HEK293 (cell line): ENCODE data around the gene VPS9D1.

Experiments
- CTCF ChIA-PET: fragments of 350-600 bp; formaldehyde crosslinking; extraction: SDS; loops from one replicate; lab custom pipeline; 2021; ENCODE audit warnings: antibody characterized with exemption; lab: Yijun Ruan, JAX
- POLR2A ChIA-PET: fragments of 300-600 bp; formaldehyde crosslinking; extraction: SDS; loops from one replicate; lab custom pipeline; 2020; ENCODE audit warnings: antibody characterized with exemption, inconsistent platforms; lab: Yijun Ruan, JAX
- H3K27ac ChIP-seq: fragments of 200-500 bp; sonication (Bioruptor generic); 2 replicates; pipeline ENCODE4 v1.5.1; 2014; ENCODE audit warnings: low read depth, low read length, control low read depth, inconsistent platforms; ENCODE audit errors: extremely low read depth
- H3K36me3 ChIP-seq, 2 experiments: fragments of 200-500 bp in 1 of 2; sonication (Bioruptor generic) in 1 of 2; 1 replicate in 1 of 2; 2 replicates in 1 of 2; pipeline ENCODE4 v1.5.1; 2014 to 2017; ENCODE audit warnings: inconsistent platforms in 2 of 2, low read length in 2 of 2; ENCODE audit not compliant: control insufficient read depth in 2 of 2, insufficient read depth in 1 of 2
- H3K4me1 ChIP-seq: fragments of 200-500 bp; sonication (Bioruptor generic); 2 replicates; pipeline ENCODE4 v1.5.1; 2014; ENCODE audit warnings: mild to moderate bottlenecking, low read length, inconsistent platforms; ENCODE audit not compliant: control insufficient read depth, insufficient read depth
- H3K4me3 ChIP-seq: 2 replicates; pipeline ENCODE4 v1.5.1; 2011; ENCODE audit warnings: low read depth, mild to moderate bottlenecking, control low read depth, low read length, moderate library complexity
- H3K9me3 ChIP-seq: fragments of 200-500 bp; sonication (Bioruptor generic); 2 replicates; pipeline ENCODE4 v1.5.1; 2014; ENCODE audit warnings: low read depth, low read length, inconsistent platforms; ENCODE audit not compliant: control insufficient read depth, insufficient read depth
- EGR2 ChIP-seq: fragments of 450-650 bp; formaldehyde crosslinking; IDR thresholded peaks from 2 replicates; pipeline ENCODE4 v1.5.1; 2016; ENCODE audit warnings: low read depth, missing biosample characterization, missing genetic modification characterization
- IKZF3 ChIP-seq: fragments of 450-650 bp; IDR thresholded peaks from 2 replicates; pipeline ENCODE4 v1.5.0; 2018; ENCODE audit warnings: missing biosample characterization, mild to moderate bottlenecking, missing genetic modification characterization, moderate library complexity
- SETDB1 ChIP-seq: IDR thresholded peaks from one replicate; pipeline ENCODE4 v1.6.1; 2017; ENCODE audit warnings: mild to moderate bottlenecking, low read length, moderate library complexity, mixed read lengths; ENCODE audit not compliant: insufficient read length
- ZBTB17 ChIP-seq: fragments of 450-650 bp; formaldehyde crosslinking; IDR thresholded peaks from 2 replicates; pipeline ENCODE4 v1.5.1; 2016; ENCODE audit warnings: missing biosample characterization, missing genetic modification characterization
- ZBTB20 ChIP-seq: fragments of 450-650 bp; formaldehyde crosslinking; IDR thresholded peaks from 2 replicates; pipeline ENCODE4 v1.5.1; 2016; ENCODE audit warnings: missing biosample characterization, missing genetic modification characterization
- ZBTB49 ChIP-seq: fragments of 450-650 bp; formaldehyde crosslinking; IDR thresholded peaks from 2 replicates; pipeline ENCODE4 v1.5.1; 2016; ENCODE audit warnings: missing biosample characterization, missing genetic modification characterization, low read depth
- ZBTB6 ChIP-seq: fragments of 450-650 bp; formaldehyde crosslinking; IDR thresholded peaks from 2 replicates; pipeline ENCODE4 v1.5.1; 2017; ENCODE audit warnings: missing biosample characterization, missing genetic modification characterization
- ZBTB8A ChIP-seq: fragments of 450-650 bp; formaldehyde crosslinking; IDR thresholded peaks from 2 replicates; pipeline ENCODE4 v1.5.1; 2016; ENCODE audit warnings: missing biosample characterization, missing genetic modification characterization
- ZNF138 ChIP-seq: fragments of 450-650 bp; formaldehyde crosslinking; IDR thresholded peaks from 2 replicates; pipeline ENCODE4 v1.5.1; 2016; ENCODE audit warnings: missing biosample characterization, missing genetic modification characterization, borderline replicate concordance
- ZNF2 ChIP-seq: fragments of 450-650 bp; formaldehyde crosslinking; IDR thresholded peaks from 2 replicates; pipeline ENCODE4 v1.5.1; 2016; ENCODE audit warnings: missing biosample characterization, missing genetic modification characterization
- ZNF26 ChIP-seq: fragments of 450-650 bp; formaldehyde crosslinking; IDR thresholded peaks from 2 replicates; pipeline ENCODE4 v1.5.1; 2016; ENCODE audit warnings: missing biosample characterization, missing genetic modification characterization
- ZNF266 ChIP-seq: fragments of 450-650 bp; formaldehyde crosslinking; IDR thresholded peaks from 2 replicates; pipeline ENCODE4 v1.5.1; 2016; ENCODE audit warnings: missing biosample characterization, missing genetic modification characterization, low read depth
- ZNF292 ChIP-seq: fragments of 450-650 bp; formaldehyde crosslinking; IDR thresholded peaks from 2 replicates; pipeline ENCODE4 v1.5.1; 2016; ENCODE audit warnings: low read depth, missing biosample characterization, missing genetic modification characterization, borderline replicate concordance
- ZNF48 ChIP-seq: fragments of 450-650 bp; formaldehyde crosslinking; IDR thresholded peaks from 2 replicates; pipeline ENCODE4 v1.5.1; 2016; ENCODE audit warnings: missing biosample characterization, missing genetic modification characterization
- ZNF629 ChIP-seq: fragments of 450-650 bp; formaldehyde crosslinking; IDR thresholded peaks from 2 replicates; pipeline ENCODE4 v1.5.1; 2017; ENCODE audit warnings: missing biosample characterization, missing genetic modification characterization
- ZNF664 ChIP-seq: fragments of 450-650 bp; formaldehyde crosslinking; IDR thresholded peaks from 2 replicates; pipeline ENCODE4 v1.5.1; 2016; ENCODE audit warnings: missing biosample characterization, missing genetic modification characterization
- ZNF677 ChIP-seq: fragments of 450-650 bp; IDR thresholded peaks from 2 replicates; pipeline ENCODE4 v1.5.0; 2018; ENCODE audit warnings: missing biosample characterization, mild to moderate bottlenecking, missing genetic modification characterization, moderate library complexity

Gene VPS9D1

GRCh38 chr16:89721546-89722391 lies 1.1 kb upstream of the VPS9D1 start (continued):
- TF ChIP-seq ZNF2 (no peak), ZNF26 (tag by site-specific recombination) (no peak), ZNF677 (tag by site-specific recombination) (0 out of 2 replicates have a peak, but pooled peaks have one; percentile 34), EGR2 (tag by site-specific recombination) (no peak), ZNF138 (tag by site-specific recombination) (no peak), ZBTB6 (0 out of 2 replicates have a peak, but pooled peaks have one; percentile 9), ZNF292 (tag by site-specific recombination) (no peak), ZBTB49 (tag by site-specific recombination) (no peak), ZNF48 (tag by site-specific recombination) (no peak), ZBTB17 (tag by site-specific recombination) (no peak), ZNF629 (tag by site-specific recombination) (no peak), ZNF664 (tag by site-specific recombination) (no peak), SETDB1 (no peak)
- TF ChIP-seq, all 188 proteins: peak for 8

- POLR2A ChIA-PET, result interaction anchor here (1.5 to 1.9 kb wide), 2 partner anchors 14 to 20 kb away, joined by 6 to 12 read pairs; no protein-coding TSS in a partner anchor
- Histone ChIP-seq H3K4me1 (peaks cover 5% of the 10 kb centered on the region; the same call in 1 of the 2 replicates), H3K4me3 (peak overlapping the region; percentile 70), H3K36me3 (peaks cover 11 to 36% of the 10 kb centered on the region in 2 experiments; a peak in 2 of 3 replicates), H3K27ac (peak overlapping the region; percentile 67), H3K9me3 (no peaks in the 10 kb centered on the region)
- TF ChIP-seq IKZF3 (tag by site-specific recombination) (0 out of 2 replicates have a peak, but pooled peaks have one; percentile 61), ZBTB8A (peak; percentile 73), ZBTB20 (tag by site-specific recombination) (peak; percentile 85), ZNF266 (tag by site-specific recombination) (no peak)
- CTCF ChIA-PET, result interaction anchor here (0.7 to 1.5 kb wide), 3 partner anchors 14 to 153 kb away, joined by 3 to 10 read pairs (median 3); partner anchors contain the start of gene TCF25
Observed at GRCh38 chr16:89720551-89720812, 216 bp downstream of the VPS9D1 start.
